ENCODE measurements around the gene TRABD2B.

TRABD2B gene

GRCh38 chr1:47991673-47992072 lies 5.5 kb downstream of the TRABD2B start:
- DNase-seq = no peak

GRCh38 chr1:47991187-47991586 lies 6.0 kb downstream of the TRABD2B start:
- no peak for DNase-seq

DNA sequence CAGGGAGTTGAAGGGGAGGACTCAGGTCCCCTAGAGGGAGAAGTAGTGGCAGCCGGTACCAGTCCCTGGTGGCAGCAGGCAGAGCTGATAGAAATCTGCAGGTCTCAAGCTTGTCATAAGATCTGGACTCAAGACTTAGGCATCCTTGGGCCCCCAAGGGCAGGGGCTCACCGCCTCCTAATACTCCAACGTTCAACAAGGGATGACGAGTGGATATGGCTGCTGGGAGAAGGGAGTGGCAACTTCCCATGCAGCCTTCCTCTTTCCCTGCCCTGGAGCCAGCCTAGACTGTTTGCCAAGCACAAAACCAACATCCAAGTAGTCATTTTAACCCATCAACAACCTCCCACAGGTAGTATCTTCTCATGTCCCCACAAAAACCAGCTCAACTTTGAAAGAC lies 6.9 kb downstream of the TRABD2B start:
- DNase-seq = no peak

GRCh38 chr1:47987601-47988000 lies 9.6 kb downstream of the TRABD2B start:
- no peak for DNase-seq

- DNase-seq = no peak
Measured at GRCh38 chr1:47986761-47987200, 10.4 kb downstream of the TRABD2B start.

DNA sequence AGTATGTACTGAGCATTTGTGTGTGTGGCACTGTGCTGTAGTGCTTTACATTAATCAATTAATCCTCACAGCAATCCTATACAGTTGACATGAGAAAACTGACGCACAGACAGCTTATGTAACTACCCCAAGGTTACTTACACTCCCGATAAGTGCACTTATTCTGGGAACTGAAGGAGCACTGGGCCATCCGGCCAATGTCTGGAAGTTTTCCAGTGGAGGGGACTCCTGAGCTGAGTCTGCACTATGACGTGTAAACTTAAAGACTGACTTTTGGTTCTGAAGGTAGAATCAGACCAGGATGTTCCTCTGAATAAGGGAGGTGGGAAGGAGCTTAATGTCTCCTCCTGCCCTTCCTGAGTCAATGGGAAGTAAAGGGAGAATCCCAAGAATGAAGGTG lies 12.2 kb downstream of the TRABD2B start:
- DNase-seq = no peak

DNA sequence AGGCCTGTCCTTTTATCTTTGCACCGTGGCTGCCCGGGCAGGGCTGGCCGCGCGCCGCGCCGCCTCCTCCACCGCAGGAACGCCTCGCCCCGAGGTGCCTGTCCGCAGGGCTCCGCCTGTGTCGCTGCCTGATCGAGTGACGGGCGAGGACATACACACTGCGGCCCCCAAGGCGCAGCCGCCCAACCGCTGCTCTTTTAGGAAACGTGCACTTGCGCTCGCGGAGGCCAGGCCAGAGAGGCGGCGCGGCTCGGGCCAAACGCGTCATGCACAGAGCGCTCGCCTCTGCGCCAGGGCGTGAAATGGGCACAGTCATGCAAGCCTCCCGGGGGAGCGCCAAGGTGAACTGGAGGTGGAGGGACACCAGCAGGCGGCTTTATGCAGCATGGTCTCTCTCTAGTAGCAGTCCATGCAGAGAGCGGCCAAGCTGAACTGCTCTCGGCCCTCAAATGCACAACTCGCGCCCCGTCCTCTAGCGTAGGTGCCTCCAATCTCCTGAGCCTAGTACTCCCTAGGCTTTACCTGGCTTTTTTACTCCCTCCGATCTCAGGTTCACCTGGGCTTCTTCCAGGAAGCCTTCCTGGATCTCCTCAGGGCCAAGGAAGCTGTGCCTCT lies 12.9 kb downstream of the TRABD2B start:
- no peak for DNase-seq

DNA sequence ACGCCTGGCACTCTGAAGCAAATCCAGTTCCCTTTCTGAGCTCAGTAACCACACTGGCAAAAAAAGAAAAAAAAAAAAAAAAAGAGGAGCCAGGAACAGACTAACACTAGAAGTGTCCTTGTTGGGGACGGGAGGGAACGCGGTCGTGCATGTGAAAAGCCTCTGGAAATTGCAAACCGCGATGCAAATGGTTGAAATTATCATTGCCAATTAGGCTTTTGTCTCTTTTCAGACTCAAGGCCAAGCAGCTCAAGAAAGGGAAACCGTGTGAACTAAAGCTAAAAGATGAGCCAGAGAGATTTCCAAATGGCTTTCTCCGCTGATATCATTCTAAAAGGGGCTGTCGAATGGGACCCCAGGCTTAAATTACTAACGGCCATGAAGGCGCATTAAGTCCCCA lies 13.5 kb downstream of the TRABD2B start:
- DNase-seq = no peak

- DNase-seq = no peak
Measured at GRCh38 chr1:47981667-47982350, 15.4 kb downstream of the TRABD2B start.

GRCh38 chr1:47980501-47980900 lies 16.7 kb downstream of the TRABD2B start:
- DNase-seq = no peak

GRCh38 chr1:47979724-47980123 lies 17.5 kb downstream of the TRABD2B start:
- DNase-seq = no peak

- DNase-seq = no peak
Measured at GRCh38 chr1:47978486-47978885, 18.7 kb downstream of the TRABD2B start.

DNA sequence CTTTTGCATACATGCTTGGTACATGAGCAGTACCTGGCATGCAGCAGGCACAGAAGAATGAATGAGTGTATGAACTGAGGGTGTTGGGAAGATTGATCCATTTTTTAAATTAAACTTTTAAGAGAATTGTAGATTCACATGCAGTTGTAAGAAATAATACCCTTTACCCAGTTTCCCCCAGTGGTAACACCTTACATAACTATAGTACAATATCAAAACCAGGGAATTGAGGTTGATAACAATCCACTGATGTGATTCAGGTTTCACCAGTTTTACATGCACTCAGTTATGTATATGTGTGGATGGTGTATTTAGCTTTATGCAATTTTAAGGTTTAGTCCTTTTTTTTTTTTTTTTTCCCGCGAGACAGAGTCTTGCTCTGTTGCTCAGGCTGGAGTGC lies 20.5 kb downstream of the TRABD2B start:
- DNase-seq = no peak

DNA sequence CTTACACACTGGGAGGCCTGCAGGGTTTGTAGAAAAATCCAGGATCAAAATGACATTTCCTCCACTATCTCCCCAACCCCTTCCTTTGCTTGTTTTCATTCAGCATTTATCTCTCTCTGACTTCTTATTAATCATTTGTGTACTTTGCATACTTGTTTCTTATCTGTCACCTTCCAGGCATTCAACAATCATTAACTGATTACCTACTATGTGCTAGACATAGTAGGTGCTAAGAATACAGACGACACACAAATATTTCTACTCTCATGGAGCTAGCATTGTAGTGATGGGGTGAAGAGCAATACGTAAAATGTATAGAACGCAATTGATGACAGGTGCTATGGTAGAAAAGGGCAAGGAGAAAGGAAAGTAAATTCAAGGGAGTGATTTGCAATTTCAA lies 20.9 kb downstream of the TRABD2B start:
- no peak for DNase-seq

DNA sequence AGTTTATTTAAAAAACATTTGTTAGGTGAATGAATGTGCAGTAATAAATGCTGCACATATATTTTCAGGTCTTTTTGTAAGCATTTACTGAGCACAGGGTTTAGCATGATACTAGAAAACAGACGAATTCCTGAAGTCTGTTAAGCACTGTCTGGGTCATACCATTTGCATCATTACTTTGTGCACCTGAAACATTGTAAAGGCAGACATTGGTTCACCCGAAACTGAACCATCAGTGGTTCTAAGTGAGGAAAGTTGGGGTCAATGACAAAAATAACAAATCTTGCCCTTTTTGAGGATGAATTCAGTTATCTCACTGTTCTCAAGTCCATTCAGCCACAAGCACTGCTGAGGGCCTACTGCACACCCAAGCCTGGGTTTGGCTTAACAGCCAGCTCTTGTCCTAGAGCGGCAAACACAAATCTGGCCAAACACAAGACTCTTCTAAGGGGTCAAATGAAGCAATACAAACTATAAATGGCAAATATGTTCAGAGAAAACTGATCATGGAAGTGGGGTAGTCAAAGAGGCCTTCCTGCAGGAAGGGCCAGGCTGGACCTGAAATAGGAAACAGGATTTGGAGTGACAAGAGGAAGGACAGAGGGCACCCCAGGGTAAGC lies 21.8 kb downstream of the TRABD2B start:
- DNase-seq = no peak

- no peak for DNase-seq
Measured at GRCh38 chr1:47972864-47973432, 24.2 kb downstream of the TRABD2B start.

DNA sequence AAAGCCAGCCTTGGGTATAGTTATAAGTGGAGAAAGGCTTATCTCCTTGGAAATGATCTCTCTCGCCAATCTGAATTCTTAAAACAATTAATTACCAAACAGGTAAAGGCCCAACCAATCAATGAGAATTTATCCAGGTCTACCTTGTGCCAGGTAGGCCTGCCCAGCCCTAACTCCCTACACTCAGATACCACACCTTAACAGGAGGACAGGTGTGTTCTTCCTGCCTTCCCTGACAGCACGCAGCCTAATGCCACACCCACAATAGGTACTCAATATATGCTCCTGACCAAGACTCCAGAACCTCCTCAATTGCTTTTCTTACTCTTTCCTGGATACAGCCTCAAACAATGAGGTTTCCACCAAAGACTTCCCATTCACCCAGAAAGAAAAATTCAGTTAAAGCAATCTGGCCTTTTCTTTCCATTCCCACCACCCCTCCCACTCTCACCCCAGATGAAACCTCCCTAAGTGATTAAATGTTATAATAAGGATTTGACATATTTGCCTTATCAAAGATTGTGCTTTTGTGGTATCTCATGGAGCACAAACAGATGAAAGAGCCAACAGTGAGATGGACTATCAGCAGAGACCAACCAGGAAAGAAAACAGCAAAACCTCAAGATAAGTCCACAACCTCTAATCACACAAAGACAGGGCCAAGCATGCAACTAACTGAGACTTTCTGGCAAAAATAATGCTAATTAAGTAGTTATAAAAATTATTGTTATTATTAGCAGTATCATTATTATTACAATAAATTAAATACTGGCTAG lies 25.6 kb downstream of the TRABD2B start:
- no peak for DNase-seq

DNA sequence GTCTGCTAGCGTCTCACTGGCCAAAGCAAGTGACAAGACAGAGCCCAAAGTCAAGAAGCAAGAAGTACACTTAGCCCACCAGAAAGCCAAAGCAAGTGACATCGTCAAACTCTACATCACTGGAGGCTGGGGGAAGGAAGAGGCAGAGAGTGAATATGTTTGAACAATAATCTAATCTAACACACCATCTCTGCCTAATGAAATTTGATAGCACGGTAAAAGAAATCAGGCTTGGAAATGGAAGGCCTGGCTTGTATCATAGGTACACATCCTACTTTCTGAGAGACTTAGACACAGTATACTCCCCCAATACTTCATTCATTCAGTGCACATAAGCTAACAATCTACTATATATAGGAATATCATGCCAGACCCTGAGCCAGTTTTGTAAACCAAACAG lies 26.3 kb downstream of the TRABD2B start:
- no peak for DNase-seq

GRCh38 chr1:47969478-47969877 lies 27.7 kb downstream of the TRABD2B start:
- DNase-seq = no peak

- DNase-seq = no peak
Measured at GRCh38 chr1:47968556-47968888, 28.7 kb downstream of the TRABD2B start.

DNA sequence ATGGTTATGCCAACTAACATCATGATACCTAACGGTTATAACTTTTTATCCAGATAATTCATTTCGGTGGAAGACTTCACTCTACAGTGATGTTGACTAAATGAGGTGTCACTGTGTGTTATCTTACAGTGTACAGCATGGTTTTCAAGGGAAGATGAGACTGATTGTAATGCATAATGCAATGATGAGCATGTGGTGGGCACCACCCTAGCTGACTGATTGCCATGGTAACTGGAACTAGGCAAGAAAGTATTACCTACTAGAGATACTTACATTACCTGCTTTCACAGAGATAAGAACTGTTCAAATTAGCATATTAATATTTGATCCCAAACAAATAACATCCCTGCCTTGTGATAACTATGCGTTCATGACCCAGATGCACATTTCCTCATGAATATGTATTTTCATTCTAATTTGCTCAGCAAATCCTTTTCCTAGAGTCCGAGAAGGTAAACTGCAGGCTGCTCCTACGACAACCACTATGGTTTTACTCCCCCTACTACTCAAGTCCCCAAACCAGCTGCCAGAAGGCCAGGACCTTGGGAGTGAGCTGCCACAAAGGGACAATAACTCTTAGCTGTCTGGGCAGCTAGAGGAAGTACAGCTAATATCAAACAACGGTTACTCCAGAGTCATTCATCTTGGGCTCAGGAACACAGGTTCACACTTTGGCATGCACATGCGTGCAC lies 29.2 kb downstream of the TRABD2B start:
- no peak for DNase-seq

DNA sequence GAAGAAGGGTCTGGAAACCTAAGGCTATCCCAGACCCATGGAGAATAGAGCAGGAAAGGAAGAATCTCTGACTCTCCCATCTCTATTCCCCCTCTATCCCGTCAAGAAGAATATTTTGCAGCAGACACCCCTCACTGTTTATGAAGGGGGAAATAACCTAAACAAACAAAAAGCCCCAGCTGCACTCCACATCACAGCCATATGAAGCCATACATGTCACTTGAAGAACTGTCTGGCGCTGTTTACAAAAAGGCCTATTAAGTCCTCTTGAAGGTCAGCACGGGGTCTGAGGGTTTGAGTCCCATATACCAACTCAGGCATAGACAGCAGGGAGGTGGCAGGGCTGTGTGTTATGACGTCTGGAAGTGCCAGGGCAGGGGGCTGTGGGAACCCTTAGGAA lies 31.4 kb downstream of the TRABD2B start:
- no peak for DNase-seq

DNA sequence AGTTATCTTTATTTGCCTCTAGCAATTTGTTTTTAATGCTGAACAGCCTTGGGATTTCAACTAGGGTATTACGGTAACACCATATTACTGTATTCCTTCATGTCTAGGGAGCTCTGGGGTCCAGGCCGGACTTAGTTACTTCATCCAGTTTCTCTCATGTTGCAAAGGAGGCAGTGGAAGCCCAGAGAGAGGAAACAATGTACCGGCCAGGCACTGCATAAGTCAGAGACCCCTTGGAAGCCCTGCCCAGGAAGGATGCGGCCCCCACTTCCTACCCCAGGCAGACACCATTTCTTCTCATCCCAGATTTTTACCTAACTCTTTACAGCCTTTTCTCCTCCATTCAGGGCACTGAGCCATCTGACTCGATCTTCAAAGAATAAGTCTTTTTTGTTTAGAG lies 32.5 kb downstream of the TRABD2B start:
- DNase-seq = no peak
